OCI-LY3 (cell line): ENCODE data around the gene NFIA.

Source experiments
- H2AFZ ChIP-seq: fragments of 200-600, 300-600 bp; shearing (Covaris generic); 2 replicates; pipeline ENCODE4 v1.6.0; 2014; ENCODE audit warnings: antibody characterized with exemption, low read depth, low read length
- H3K27ac ChIP-seq: fragments of 200-600, 300-600 bp; sonication (generic); 2 replicates; pipeline ENCODE4 v1.5.1; 2014; ENCODE audit warnings: mild to moderate bottlenecking, low read length, moderate library complexity, mixed read lengths
- H3K27me3 ChIP-seq: fragments of 200-600, 300-600 bp; sonication (generic); 2 replicates; pipeline ENCODE4 v1.6.1; 2014; ENCODE audit warnings: low read depth, low read length, mixed read lengths
- H3K36me3 ChIP-seq: fragments of 200-600, 300-600 bp; sonication (generic); replicated peaks from 2 replicates; pipeline ENCODE3; 2014; ENCODE audit warnings: low read depth, low read length, mixed read lengths
- H3K4me1 ChIP-seq: fragments of 300-600, 200-600 bp; sonication (generic); 2 replicates; pipeline ENCODE4 v1.6.1; 2014; ENCODE audit warnings: low read length, mixed read lengths
- H3K4me2 ChIP-seq: fragments of 200-600, 300-600 bp; sonication (generic); 2 replicates; pipeline ENCODE4 v1.6.1; 2014; ENCODE audit warnings: low read length, mixed read lengths
- H3K4me3 ChIP-seq: fragments of 300-600, 200-600 bp; sonication (generic); 2 replicates; pipeline ENCODE4 v1.5.1; 2014; ENCODE audit warnings: antibody characterized with exemption, mild to moderate bottlenecking, low read length, moderate library complexity
- H3K79me2 ChIP-seq: fragments of 300-600, 200-600 bp; shearing (Covaris generic); 2 replicates; pipeline ENCODE4 v1.6.1; 2014; ENCODE audit warnings: mild to moderate bottlenecking, low read length, mixed read lengths
- H3K9ac ChIP-seq: fragments of 300-600, 200-600 bp; shearing (Covaris generic); 2 replicates; pipeline ENCODE4 v1.6.0; 2014; ENCODE audit warnings: mild to moderate bottlenecking, low read length, moderate library complexity
- H3K9me3 ChIP-seq: fragments of 200-600, 300-600 bp; shearing (Covaris generic); 2 replicates; pipeline ENCODE4 v1.6.1; 2014; ENCODE audit warnings: low read length, mixed read lengths; ENCODE audit not compliant: insufficient read depth
- H4K20me1 ChIP-seq: fragments of 200-600, 300-600 bp; sonication (generic); 2 replicates; pipeline ENCODE4 v1.6.1; 2016; ENCODE audit warnings: low read length, mixed read lengths; ENCODE audit not compliant: insufficient read depth
- CTCF ChIP-seq: fragments of 200-600, 300-600 bp; sonication (generic); IDR thresholded peaks from 2 replicates; pipeline ENCODE4 v1.5.1; 2014; ENCODE audit warnings: antibody characterized with exemption, low read length, low read depth
- EZH2phosphoT487 ChIP-seq: fragments of 200-600 bp; shearing (Covaris generic); IDR thresholded peaks from 2 replicates; pipeline ENCODE4 v1.6.1; 2018; ENCODE audit warnings: antibody characterized with exemption, mixed run types, low read depth

Gene NFIA

GRCh38 chr1:61374156-61374555, 291.8 kb downstream of the NFIA start:
- Histone ChIP-seq H3K4me2 (no peak overlapping the region), H3K4me1 (no peaks in the 10 kb centered on the region), H4K20me1 (no peaks in the 10 kb centered on the region), H3K9me3 (no peaks in the 10 kb centered on the region), H3K4me3 (no peak overlapping the region), H3K27ac (no peak overlapping the region), H3K79me2 (no peaks in the 10 kb centered on the region), H3K36me3 (no peaks in the 10 kb centered on the region), H2AFZ (no peak overlapping the region), H3K27me3 (peaks cover 11% of the 10 kb centered on the region; the same call in 1 of the 2 replicates), H3K9ac (no peak overlapping the region)
- TF ChIP-seq CTCF (no peak), EZH2phosphoT487 (no peak)

DNA sequence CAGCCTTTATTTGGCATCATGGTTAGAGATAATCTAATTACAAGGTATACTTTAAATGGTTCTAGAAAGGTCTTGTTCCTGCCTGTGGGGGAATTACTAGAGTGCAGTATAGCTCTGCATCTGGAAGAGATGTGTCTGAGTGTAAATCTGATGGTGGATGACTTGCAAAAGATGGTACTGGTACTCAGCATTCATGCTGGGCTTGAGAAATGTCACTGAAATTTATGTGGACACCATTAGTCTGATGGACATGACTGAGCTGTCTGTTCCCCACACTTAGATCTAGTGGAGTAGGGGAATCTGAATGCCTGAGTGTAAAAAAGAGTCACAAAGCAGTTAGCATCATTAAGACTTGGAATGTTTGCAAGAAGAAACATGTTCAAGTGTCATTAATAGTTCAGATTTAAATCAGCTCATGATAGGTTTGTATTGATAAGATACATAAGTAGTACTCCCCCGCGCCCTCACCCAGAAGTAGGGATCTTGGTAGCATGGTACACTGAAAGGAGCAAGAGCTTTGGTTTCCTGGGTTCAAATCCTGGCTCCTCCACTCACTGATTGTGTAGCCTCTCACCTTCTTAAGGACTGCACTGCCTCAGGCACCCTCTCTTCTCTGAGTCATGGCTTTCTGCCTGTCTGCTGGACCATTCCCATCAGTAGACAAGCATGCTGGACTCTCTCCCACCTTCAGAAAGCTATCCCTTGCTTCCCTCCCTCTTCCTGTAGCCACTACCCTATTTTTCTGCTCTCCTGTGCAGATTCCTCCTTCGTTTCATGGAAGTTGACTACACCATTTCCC, 292.9 kb downstream of the NFIA start:
- TF ChIP-seq EZH2phosphoT487 (no peak), CTCF (no peak)
- H3K9me3 ChIP-seq: no peaks in the 10 kb centered on the region

DNA sequence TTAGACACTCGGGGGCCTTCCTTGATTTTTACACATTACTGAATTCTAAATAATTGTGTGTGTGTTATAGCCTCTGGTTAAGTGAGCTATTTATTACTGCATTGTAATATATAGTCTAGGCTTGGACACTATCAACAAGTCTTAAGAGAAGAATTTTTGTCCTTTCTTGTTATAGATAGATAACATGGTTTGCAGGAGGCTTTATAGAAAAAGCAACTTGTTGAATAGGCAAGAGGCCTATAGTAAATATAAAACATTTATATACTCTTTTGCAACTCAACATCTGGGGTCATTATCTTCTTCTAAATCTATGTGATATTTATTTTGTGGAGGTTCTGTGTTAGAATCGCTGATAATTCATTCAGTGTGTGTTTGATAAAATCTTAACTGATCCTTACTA, 293.8 kb downstream of the NFIA start:
- Histone ChIP-seq H3K9me3 (no peaks in the 10 kb centered on the region), H3K79me2 (no peaks in the 10 kb centered on the region), H3K4me3 (no peak overlapping the region), H3K27me3 (peaks cover 21% of the 10 kb centered on the region; the same call in 1 of the 2 replicates), H3K9ac (no peak overlapping the region), H2AFZ (no peak overlapping the region), H3K4me2 (no peak overlapping the region), H3K4me1 (no peaks in the 10 kb centered on the region), H4K20me1 (no peaks in the 10 kb centered on the region), H3K36me3 (no peaks in the 10 kb centered on the region), H3K27ac (no peak overlapping the region)
- TF ChIP-seq EZH2phosphoT487 (no peak), CTCF (no peak)

More for the DNA sequence above, 292.9 kb downstream of the NFIA start:
- Histone ChIP-seq H3K9ac (no peak overlapping the region), H4K20me1 (no peaks in the 10 kb centered on the region), H3K4me3 (no peak overlapping the region), H3K36me3 (no peaks in the 10 kb centered on the region), H2AFZ (no peak overlapping the region), H3K79me2 (no peaks in the 10 kb centered on the region), H3K27me3 (peaks cover 18% of the 10 kb centered on the region; the same call in 1 of the 2 replicates), H3K27ac (no peak overlapping the region), H3K4me1 (no peaks in the 10 kb centered on the region), H3K4me2 (no peak overlapping the region)

- H3K36me3 ChIP-seq: no peaks in the 10 kb centered on the region
- H3K79me2 ChIP-seq: no peaks in the 10 kb centered on the region
- no peak overlapping the region for H3K4me3 ChIP-seq
- H3K9me3 ChIP-seq: no peaks in the 10 kb centered on the region
- H3K4me2 ChIP-seq: no peak overlapping the region
- TF ChIP-seq CTCF (no peak), EZH2phosphoT487 (no peak)
- H3K27me3 ChIP-seq: peaks cover 30% of the 10 kb centered on the region; the same call in 1 of the 2 replicates
- H4K20me1 ChIP-seq: no peaks in the 10 kb centered on the region
- H3K4me1 ChIP-seq: no peaks in the 10 kb centered on the region
- no peak overlapping the region for H3K9ac ChIP-seq
- no peak overlapping the region for H2AFZ ChIP-seq
- no peak overlapping the region for H3K27ac ChIP-seq
Observed at GRCh38 chr1:61377242-61377958, 295.0 kb downstream of the NFIA start.
